GM18508 (cell line): ENCODE data around the gene AEN.

Source experiments
- ATAC-seq: cut with Tn5 transposase; IDR thresholded peaks from one replicate; pipeline ENCODE4 v1.9.1; 2021; ENCODE audit warnings: moderate number of reproducible peaks; ENCODE audit not compliant: insufficient read depth, unreplicated experiment

The AEN gene, protein sequence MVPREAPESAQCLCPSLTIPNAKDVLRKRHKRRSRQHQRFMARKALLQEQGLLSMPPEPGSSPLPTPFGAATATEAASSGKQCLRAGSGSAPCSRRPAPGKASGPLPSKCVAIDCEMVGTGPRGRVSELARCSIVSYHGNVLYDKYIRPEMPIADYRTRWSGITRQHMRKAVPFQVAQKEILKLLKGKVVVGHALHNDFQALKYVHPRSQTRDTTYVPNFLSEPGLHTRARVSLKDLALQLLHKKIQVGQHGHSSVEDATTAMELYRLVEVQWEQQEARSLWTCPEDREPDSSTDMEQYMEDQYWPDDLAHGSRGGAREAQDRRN

DNA sequence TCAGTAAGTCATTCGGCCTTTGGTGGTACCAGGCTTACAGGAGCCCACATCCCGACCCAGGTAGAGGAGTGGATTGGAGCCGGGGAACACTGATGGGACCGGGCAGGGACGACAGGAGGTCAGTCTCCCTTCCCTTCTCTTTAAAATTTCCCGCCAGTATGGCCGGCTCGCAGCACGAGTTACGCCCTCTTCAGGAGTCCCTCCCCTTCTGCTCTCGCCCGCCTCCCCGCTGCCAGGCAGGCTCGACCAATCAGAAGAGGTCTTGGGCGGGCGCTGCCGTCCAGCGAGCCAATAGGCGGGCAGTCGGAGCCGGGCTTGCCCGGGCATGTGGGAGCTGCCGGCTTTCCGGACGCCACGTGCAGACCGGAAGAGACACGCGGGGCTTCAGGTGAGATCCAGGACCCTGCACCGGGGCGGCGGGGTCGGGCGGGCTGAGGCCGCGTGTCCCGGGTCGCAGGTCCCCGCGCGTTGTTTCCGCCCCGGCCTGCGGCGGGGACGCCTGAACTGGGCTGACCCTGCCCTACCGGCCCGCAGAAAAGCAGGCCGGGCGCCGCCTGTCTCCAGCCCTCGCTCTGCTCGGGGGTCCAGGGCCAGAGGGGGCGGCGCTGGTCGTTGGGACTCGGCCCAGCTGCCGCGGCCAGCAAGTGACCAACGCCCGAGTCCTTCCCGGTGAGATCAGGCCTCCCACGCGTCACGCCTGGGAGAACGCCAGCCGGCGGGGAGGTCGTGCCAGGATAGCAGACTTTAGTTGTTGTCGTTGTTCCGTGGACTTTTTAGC, at the start of gene AEN:
Gene AEN (plus strand): TSS at position 346 of the 778 bp plus-strand sequence. CDS start 4,870 bp downstream, outside the sequence.
- peak; percentile 71 for ATAC-seq

DNA sequence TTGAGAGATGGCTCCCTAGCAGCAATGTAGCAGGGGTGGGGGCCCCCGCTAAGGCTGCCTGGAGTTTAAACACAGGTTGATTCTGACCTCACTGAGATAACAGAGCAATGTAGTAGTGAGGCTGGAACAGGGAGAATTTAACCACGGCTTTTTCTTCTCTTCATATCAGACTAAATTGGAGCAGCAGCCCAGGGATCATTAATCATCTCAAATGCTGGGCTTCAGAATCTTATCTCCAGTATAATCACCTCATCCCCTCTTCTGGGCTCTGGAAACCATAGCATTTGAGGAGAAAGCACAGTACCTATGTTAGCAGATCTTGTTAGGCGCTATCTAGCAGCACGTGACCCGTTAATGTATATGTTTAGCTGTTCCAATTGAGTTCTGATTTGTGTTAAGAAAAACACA, 49.3 kb upstream of the AEN start:
- ATAC-seq: no peak

DNA sequence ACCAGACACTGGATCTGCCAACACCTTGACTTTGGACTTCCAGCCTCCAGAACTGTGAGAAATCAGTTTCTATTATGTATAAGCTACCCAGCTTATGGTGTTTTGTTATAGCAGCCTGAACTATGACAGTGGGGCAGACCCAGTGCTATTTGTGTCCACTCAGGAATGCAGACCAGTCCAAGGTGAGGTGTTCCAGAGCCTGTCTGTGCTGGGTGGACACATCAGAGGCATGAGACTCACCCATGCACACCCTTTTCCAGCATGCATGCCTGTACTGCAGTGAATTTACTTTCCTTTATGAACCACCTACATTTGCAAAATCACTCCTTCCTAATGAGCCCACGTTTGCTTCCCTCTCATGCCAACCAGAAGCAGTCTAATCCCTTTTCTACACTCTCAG, 47.1 kb upstream of the AEN start:
- no peak for ATAC-seq

DNA sequence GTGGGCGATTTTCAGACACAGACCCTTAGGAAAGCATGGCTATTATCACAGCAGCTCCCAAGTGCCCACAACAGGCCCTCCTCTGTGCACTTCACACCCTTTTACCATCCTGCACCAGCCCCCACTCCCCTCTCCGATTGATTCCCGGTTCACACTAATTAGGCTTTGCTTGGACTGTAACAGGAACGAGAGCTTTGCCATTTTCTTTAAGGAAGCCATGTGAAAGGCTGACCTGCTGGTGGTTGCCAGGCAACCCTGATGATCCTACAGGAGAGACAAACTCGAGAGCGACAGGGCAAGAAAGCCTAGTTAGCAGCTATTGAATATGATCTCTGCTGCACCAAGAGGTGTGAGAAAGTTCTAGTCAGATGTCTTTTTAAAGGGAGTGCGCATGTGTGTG, 46.5 kb upstream of the AEN start:
- no peak for ATAC-seq

DNA sequence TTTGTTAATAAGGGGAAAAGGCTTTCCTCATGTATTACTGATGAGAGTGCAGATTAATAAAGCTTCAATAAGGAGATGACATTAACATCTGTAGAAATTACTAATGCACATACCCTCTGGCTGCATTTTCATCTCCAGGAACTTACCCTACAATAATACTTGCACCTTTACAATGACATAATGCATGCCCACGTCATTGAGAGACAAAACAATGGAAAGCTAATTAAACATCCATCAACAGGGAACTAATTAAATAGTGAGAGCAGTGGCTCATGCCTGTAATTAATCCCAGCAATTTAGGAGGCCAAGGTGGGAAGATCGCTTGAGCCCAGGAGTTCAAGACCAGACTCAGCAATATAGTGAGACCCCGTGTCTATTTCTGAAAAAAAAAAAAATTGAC, 41.8 kb upstream of the AEN start:
- ATAC-seq: no peak

DNA sequence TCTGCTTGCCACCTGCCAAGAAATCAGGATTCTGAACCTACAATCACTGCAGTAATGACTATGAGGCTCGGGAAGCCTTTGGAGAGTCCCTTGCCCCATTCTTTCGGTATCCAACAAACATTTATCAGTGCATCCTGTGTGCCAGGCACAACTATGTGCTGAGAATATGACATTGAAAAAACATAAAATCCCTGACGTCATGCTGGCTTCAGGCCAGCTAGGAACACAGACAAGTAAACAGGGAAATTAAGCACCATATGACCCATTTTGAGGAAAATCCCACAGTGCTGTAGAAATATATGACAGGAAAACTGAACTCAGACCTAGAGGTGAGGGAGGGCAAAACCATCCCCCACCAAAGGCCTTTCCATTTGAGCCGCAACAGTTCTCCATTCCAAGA, 40.6 kb upstream of the AEN start:
- no peak for ATAC-seq

DNA sequence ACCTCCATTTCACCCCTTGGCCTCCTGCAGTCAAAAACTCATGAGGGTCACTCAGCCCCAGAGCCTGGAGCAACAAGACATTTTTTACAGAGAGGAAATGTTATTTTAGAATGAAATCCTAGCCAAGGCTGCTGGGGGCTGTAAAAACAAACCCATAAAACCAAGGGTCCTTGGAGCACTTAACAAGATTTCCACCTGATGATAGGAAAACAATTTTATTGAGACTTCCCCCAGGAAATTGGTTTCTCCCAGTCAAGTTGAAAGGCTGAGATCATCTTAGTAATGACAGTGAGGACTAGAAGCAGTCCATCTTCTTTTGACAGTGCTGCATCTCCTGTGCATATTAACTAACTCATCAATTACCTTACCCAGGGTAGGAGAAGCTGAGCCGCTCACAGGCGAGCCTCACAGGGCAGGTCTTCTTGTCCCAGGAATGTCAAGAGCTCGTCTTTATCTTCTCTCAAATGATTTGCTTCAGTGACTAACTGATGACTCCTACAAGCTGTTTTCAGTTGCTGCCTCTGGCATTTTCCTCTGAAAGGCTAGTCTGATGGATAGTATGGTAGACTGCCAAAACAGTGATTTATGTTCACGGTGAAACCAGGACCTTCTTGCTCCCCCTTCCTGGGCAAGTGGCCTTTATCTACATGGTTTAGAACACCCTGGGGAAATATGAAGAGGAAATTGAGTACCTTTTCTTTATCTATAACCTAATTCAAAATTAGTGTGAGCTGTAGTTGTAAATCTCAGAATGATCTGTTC, 34.6 kb upstream of the AEN start:
- no peak for ATAC-seq

DNA sequence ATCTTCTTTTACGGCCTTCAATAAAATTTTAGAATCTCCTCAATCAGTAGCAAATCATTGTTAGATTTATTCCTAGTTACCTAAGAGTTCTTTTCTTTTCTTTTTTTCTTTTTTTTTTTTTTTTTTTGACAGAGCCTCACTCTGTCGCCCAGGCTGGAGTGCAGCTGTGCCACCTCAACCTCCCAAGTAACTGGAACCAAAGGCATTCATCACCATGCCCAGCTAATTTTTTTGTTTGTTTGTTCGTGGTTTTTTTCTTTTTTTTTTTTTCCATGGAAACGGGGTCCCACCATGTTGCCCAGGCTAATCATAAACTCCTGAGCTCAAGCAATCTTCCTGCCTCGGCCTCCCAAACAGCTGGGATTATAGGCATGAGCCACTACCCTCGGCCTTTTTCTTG, 30.4 kb upstream of the AEN start:
- ATAC-seq: no peak

DNA sequence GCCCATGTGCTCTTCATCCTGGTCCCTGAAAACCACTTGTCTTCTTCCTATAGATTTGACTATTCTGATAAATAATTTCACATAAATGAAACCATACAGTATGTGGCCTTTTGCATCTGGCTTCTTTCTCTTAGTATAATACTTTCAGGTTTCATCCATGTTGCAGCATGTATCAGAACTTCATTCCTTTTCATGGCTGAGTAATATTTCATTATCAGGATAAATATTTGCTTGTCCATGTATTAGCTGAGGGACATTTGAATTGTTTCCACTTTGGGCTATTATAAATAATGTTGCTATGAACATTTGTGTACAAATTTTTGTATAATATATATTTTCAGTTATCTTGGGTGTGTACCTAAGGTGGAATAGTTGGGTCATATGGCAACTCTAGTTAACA, 29.8 kb upstream of the AEN start:
- ATAC-seq: no peak

DNA sequence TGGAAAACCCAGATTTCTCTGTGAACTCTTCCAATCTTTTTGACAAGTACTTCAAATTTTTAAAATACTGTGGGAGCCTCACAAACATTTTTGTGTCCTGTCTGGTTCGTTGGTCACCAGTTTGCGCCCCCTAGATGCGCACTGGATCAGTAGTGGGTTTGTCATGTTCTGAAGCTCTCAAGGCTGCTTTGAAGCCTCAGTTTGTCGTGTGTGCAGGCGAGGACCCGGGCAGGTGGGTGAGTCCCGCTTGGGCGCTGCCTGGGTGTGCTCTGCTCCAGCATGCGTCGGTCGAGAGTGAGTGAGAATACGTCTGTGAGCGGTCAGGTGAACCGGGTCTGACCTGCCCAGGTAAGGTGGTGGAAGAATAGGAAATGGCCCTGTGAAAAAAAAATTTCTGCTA, 17.3 kb upstream of the AEN start:
- no peak for ATAC-seq

DNA sequence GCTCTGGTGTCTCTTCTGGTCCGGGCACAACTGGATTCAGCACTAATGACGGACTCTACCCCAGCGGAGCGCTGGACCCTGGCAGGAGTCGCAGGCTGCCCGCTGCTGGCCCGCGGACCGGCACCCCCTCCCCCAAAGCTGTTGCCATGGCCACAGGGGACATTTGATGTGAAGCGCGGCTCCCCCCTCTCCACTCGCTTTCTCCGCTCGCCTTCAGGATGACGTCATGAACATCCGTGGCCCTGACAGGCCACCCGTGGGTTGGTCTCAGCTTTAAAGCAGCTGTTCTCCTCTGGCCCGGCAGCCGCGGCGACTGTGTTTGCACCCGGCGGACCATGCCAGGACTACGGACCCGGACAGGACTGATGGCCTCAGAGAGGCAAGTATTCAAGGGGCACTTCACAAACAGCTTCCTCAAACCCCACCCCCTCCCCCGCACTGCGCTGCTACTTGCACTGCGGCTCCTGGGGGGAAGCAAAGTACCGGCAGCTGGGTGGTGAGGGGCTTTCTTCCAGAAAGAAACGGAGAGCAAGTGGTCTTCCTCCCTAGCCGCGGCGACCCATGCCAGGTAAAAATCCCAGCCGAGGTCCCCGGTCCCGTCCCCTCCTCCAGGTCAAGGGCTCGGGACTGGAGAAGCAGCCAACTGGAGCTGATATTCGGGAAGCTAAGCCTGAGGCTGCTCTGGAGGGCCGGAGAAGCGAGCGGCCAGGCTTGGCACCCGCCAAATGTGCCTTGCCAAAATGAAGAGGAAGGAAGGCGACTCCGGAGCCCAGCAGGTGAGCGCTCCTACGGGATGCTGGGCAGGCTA, 16.6 kb upstream of the AEN start:
- ATAC-seq: no peak

DNA sequence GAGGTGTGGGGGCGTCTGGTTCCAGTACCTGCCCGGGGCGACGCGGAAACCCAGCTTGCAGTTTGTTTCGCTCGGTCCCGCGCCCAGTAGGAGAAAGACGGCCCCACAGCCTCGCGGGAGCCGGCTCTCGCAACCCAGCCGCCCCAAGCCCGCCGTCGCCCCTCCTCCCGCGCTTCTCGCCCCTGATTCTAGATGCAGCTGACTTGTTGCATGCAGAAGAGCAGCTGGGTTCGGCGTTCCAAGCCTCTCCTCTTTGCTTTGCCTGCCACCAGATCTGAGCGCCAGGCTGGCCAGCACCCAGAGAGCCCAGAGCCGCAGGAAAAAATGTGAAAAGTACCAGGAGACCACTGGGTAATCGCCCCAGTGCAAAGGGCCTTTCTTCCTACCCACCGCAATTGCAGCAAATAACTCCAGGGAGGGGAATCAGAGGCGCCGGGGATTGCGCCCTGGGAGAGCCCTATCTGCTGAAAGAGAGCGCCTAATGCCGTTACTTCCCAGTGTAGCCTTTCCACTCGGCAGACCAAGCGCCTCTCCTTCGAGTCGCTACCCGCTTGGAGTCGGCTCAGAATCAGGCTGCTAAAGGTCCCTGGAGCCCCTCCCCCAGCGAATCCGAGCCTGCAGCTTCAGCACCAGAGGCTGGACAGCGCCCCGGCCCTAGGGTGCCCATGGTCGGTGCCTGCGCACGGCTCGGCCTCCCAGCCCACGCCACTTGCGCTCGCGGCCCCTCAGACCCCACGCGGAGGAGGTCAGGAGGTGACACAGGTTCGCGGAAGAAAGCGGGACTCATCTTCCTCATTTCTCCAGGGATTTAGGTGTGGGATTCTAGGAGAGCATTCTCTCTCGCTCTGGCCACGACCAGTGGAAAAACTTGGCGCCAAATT, 15.7 kb upstream of the AEN start:
- no peak for ATAC-seq

DNA sequence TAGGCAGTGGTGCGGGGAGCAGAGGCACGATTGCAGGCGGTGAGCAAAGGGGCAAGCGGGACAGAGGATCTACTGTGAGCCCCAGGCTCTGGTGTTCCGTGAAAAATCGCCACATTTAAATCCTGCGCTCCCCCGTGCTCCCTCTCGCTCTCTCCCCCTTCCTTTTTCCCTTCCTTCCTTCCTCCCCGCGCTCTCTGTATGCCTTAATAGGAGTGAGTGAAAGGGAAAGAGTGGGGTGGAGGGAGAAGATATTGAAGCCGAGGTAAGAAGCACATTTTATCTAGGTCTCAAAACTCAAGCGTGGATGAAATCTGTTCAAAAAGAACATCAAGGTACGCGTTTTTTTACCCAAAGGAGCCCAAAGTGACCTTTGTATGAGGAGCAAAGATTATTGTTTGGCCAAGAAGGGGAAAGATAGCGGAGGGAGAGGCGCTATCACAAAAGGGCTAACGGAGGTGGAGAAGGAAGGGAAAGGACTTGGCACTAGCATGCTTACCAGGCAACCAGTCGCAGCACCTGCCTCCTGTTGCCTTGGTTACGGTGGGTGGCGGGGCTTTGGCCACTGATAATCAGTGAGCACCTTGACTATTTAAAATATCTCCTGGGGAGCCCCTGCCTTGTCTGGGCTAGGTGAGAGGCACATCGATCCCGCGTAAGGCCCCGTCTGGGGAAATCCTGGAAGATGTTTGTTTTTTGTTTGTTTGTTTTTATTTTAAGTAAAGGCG, 14.9 kb upstream of the AEN start:
- no peak for ATAC-seq

DNA sequence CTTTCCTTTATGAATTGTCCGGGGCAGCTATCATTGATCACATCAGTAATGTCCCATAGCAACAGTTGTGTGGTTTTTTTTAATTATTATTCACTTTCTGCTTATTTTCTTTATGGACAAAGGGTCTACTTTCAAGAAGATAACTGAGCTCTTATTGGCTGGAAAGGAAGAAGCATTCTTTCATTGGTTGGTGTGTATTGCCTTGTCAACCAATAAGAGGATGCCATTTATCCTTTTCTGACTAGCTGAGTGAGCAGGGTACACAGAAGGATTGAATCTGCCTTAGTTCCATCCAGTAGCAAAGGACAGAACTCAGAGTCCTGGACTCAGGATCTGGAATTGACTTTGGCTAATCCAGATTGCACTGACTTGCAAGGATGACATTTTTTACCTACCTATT, 13.2 kb upstream of the AEN start:
- ATAC-seq: no peak

DNA sequence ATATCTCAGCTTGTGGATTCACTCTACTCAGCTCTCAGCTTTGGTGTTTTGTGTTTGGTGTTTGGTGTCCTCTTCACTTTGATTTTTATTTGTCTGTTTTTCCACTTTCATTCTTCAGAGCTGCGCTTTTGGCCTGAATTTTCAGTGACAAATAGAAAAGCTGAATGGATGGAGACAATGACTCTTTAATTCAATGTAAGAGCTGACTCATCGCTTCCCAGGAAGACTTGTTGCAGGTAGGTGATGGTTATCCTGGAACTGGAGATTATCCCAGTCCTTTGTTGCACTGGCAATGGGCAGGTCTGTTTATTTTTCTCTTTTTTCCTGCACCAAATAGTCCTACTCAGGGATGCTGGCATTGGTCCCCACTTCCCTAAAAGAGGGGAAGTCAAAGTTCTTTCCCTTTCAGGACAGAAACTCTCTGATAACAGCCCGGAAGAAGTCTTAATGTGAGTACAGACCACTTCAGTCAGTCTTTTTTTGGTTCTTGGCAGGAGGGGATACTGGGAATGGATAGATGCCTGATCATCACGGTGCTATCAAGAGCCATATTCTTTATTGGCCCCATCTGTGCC, 12.4 kb upstream of the AEN start:
- no peak for ATAC-seq

DNA sequence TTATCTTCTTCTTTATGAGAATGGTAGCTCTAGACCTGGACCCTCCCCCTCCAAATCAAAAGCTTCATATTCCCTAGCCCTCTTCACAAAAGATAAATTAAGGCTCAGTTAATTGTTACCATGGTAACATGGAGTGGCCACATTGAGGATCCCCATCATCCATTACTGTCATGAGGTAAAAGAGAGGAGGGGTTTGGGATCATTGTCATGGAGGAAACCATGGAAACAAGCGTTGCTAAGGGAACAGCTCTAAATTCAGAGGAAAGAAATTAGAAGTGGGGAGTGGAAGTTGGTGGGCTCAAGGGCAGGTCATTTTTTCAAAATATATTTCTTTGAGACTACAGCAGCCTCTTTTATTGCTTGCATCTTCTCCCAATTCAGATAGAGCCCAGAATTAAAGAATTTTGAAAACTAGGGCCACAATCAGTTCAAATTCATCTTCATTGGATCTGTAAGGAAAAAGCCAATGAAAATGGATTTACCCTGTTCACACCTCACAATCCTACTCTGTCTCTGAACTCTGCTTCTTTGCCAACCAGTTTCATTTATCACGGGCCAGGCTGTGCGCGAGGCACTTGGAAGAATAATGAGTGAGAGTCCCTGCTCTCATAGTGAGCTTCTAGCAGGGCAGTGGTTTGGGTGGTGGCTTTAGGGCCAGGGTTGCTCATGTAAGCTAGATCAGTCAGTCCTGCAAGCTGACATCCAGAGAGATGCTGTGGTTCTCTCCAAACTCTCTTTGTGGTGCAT, 11.6 kb upstream of the AEN start:
- no peak for ATAC-seq

DNA sequence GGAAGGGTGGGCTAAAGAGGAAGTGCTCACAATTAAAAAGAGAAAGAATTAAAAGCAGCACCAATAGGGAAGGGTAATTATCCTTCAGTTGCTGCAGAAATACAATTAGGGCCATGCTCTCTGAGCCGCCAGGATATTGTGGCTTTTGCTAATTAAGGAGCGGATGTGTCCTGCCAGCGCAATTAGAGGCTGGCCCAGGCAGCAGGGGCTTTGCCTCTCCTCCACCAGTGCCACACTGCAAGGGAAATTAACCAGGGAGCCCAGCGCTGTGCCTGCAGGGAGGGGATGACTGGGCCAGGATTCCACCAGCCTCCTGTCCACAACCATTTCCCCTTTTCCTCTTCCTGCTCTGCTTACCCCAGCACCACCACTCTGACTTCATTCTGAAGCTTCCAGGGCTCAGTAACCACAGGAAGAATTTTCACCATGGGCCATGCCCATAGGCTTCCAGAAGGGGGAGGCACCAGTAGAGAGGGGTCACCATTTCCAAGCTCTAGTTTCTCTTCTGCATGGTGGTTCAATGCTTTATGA, 10.4 kb upstream of the AEN start:
- no peak for ATAC-seq
